Measurements from ENCODE around the gene PCDHB4. TPM values are rescaled to one million over a fixed set of nuclear protein-coding genes. Genes with fewer than 3 reads are reported as not detected.
A peak's percentile ranks its signal among the peaks of the same experiment; 100 is the strongest.
"Not testable (repeated sequence)": the region's sequence is repeated elsewhere in the genome, so short reads cannot be mapped to it uniquely, and the experiment has no call there.

PCDHB4 gene
- total and polyA plus RNA-seq, 4 donors, result 0.73 to 3.4 (median 2.3) TPM

DNA sequence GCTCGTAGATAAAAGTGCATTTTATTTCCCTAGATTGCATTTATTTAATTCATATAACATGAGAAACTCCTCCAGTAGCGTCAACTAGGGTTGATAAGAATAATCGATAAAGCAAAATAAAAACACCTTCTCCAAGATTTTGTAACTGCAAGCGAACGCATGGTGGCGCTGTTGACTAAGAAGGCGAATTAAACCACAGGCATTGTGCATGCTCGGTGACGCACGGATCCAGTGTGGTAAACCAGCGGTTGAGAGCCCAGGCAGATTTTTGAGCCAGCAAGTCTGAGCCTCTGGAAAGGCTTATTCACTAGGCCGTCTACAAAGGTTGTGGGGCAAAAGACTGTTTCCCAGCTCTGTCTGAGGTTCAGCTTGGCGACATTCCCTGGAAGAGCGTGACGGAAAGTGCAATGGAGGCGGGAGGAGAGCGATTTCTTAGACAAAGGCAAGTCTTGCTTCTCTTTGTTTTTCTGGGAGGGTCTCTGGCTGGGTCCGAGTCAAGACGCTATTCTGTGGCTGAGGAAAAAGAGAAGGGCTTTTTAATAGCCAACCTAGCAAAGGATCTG is 21.3 kb upstream of the PCDHB4 start, which contains the start of gene PCDHB3:
Gene PCDHB3, plus strand, starts transcription at position 231 of the 563 bp plus-strand sequence. Its CDS starts 177 bp downstream, at position 408.
- Histone ChIP-seq H3K9me3 (ENCODE audit: control insufficient read depth in 4 of 4, insufficient read depth in 3 of 4, low read length in 3 of 4) (peaks cover 2 to 36% (median 7%) of the 10 kb centered on the region in 4 donors), H3K4me1 (ENCODE audit: control insufficient read depth in 5 of 5, insufficient read depth in 5 of 5, low read length in 5 of 5) (peaks cover 0 to 2% (median 0%) of the 10 kb centered on the region in 5 donors), H3K27me3 (ENCODE audit: control insufficient read depth in 3 of 3, insufficient read depth in 3 of 3, low read length in 2 of 3) (peaks cover 0 to 4% (median 1%) of the 10 kb centered on the region in 3 donors), H3K4me3 (no peak within 1 kb of the TSS), H3K27ac (ENCODE audit: low read depth in 1 of 2, low read length in 1 of 2) (no peak within 1 kb of the TSS), H3K9ac (ENCODE audit: insufficient read depth in 1 of 2, low read length in 2 of 2) (no peak within 1 kb of the TSS), H3K36me3 (ENCODE audit: control insufficient read depth in 4 of 4, insufficient read depth in 4 of 4, low read length in 4 of 4) (no peaks in the 10 kb centered on the region)
- DNase-seq, result peak; percentile 44 to 61 (median 55)
- ATAC-seq (ENCODE audit: insufficient read depth, low FRiP score), result no peak
- 15 to 20% methylated on average over 19 of the region's 19 CpGs for WGBS, 2 donors
- TF ChIP-seq, protein P1, sequence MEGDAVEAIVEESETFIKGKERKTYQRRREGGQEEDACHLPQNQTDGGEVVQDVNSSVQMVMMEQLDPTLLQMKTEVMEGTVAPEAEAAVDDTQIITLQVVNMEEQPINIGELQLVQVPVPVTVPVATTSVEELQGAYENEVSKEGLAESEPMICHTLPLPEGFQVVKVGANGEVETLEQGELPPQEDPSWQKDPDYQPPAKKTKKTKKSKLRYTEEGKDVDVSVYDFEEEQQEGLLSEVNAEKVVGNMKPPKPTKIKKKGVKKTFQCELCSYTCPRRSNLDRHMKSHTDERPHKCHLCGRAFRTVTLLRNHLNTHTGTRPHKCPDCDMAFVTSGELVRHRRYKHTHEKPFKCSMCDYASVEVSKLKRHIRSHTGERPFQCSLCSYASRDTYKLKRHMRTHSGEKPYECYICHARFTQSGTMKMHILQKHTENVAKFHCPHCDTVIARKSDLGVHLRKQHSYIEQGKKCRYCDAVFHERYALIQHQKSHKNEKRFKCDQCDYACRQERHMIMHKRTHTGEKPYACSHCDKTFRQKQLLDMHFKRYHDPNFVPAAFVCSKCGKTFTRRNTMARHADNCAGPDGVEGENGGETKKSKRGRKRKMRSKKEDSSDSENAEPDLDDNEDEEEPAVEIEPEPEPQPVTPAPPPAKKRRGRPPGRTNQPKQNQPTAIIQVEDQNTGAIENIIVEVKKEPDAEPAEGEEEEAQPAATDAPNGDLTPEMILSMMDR (IDR thresholded peaks at IDR 0.05; ENCODE audit: control extremely low read depth, extremely low read depth), result no peak

DNA sequence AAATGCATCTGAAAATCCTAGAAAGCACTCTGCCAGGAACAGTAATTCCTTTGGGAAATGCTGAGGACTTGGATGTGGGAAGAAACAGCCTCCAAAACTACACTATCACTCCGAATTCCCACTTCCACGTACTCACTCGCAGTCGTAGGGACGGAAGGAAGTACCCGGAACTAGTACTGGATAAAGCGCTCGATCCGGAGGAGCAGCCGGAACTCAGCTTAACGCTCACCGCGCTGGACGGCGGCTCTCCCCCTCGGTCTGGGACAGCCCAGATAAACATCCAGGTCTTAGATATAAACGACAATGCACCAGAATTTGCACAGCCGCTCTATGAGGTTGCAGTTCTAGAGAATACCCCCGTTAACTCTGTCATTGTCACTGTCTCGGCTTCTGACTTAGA is 20.6 kb upstream of the PCDHB4 start:
- ATAC-seq (ENCODE audit: insufficient read depth, low FRiP score), result no peak
- 31 to 43% methylated on average over 20 of the region's 20 CpGs for WGBS, 2 donors
- TF ChIP-seq, protein P1 (IDR thresholded peaks at IDR 0.05; ENCODE audit: control extremely low read depth, extremely low read depth), result no peak
- H3K9me3 ChIP-seq (ENCODE audit: control insufficient read depth in 4 of 4, insufficient read depth in 3 of 4, low read length in 3 of 4), result peaks cover 2 to 31% (median 5%) of the 10 kb centered on the region in 4 donors
- peaks cover 0 to 4% (median 0%) of the 10 kb centered on the region in 3 donors for H3K27me3 ChIP-seq (ENCODE audit: control insufficient read depth in 3 of 3, insufficient read depth in 3 of 3, low read length in 2 of 3)
- DNase-seq, result peak in 1 of 3 donors; percentile 1
- no peaks in the 10 kb centered on the region for H3K36me3 ChIP-seq (ENCODE audit: control insufficient read depth in 4 of 4, insufficient read depth in 4 of 4, low read length in 4 of 4)
- peaks cover 0 to 2% (median 0%) of the 10 kb centered on the region in 5 donors for H3K4me1 ChIP-seq (ENCODE audit: control insufficient read depth in 5 of 5, insufficient read depth in 5 of 5, low read length in 5 of 5)
- no peak overlapping the region for H3K27ac ChIP-seq (ENCODE audit: low read depth in 1 of 2, low read length in 1 of 2)
- H3K4me3 ChIP-seq, result no peak overlapping the region
- H3K9ac ChIP-seq (ENCODE audit: insufficient read depth in 1 of 2, low read length in 2 of 2), result no peak overlapping the region

DNA sequence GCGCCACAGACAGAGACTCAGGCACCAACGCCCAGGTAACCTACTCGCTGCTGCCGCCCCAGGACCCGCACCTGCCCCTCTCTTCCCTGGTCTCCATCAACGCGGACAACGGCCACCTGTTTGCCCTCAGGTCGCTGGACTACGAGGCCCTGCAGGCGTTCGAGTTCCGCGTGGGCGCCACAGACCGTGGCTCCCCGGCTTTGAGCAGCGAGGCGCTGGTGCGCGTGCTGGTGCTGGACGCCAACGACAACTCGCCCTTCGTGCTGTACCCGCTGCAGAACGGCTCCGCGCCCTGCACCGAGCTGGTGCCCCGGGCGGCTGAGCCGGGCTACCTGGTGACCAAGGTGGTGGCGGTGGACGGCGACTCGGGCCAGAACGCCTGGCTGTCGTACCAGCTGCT is 19.5 kb upstream of the PCDHB4 start:
- H3K9me3 ChIP-seq (ENCODE audit: control insufficient read depth in 4 of 4, insufficient read depth in 3 of 4, low read length in 3 of 4), result peaks cover 2 to 25% (median 5%) of the 10 kb centered on the region in 4 donors
- H3K9ac ChIP-seq (ENCODE audit: insufficient read depth in 1 of 2, low read length in 2 of 2); DNase-seq; H3K4me3 ChIP-seq; H3K36me3 ChIP-seq (ENCODE audit: control insufficient read depth in 4 of 4, insufficient read depth in 4 of 4, low read length in 4 of 4); H3K27me3 ChIP-seq (ENCODE audit: control insufficient read depth in 3 of 3, insufficient read depth in 3 of 3, low read length in 2 of 3); H3K27ac ChIP-seq (ENCODE audit: low read depth in 1 of 2, low read length in 1 of 2); H3K4me1 ChIP-seq (ENCODE audit: control insufficient read depth in 5 of 5, insufficient read depth in 5 of 5, low read length in 5 of 5); ATAC-seq (ENCODE audit: insufficient read depth, low FRiP score): not testable (repeated sequence)
- 34 to 43% methylated on average over 29 to 39 of the region's 39 CpGs for WGBS, 2 donors

DNA sequence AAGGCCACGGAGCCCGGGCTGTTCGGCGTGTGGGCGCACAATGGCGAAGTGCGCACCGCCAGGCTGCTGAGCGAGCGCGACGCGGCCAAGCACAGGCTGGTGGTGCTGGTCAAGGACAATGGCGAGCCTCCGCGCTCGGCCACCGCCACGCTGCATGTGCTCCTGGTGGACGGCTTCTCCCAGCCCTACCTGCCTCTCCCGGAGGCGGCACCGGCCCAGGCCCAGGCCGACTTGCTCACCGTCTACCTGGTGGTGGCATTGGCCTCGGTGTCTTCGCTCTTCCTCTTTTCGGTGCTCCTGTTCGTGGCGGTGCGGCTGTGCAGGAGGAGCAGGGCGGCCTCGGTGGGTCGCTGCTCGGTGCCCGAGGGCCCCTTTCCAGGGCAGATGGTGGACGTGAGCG is 19.1 kb upstream of the PCDHB4 start:
- H3K36me3 ChIP-seq (ENCODE audit: control insufficient read depth in 4 of 4, insufficient read depth in 4 of 4, low read length in 4 of 4); H3K9ac ChIP-seq (ENCODE audit: insufficient read depth in 1 of 2, low read length in 2 of 2); H3K4me1 ChIP-seq (ENCODE audit: control insufficient read depth in 5 of 5, insufficient read depth in 5 of 5, low read length in 5 of 5); DNase-seq; H3K27me3 ChIP-seq (ENCODE audit: control insufficient read depth in 3 of 3, insufficient read depth in 3 of 3, low read length in 2 of 3); H3K4me3 ChIP-seq; ATAC-seq (ENCODE audit: insufficient read depth, low FRiP score); H3K27ac ChIP-seq (ENCODE audit: low read depth in 1 of 2, low read length in 1 of 2): not testable (repeated sequence)
- H3K9me3 ChIP-seq (ENCODE audit: control insufficient read depth in 4 of 4, insufficient read depth in 3 of 4, low read length in 3 of 4), result peaks cover 2 to 25% (median 5%) of the 10 kb centered on the region in 4 donors
- 34 to 43% methylated on average over 18 to 36 of the region's 38 CpGs for WGBS, 2 donors

Measured in lung (tissue), 12 donors.